Neural progenitor cell (in vitro differentiated cells): ENCODE data around the gene PLCB1.

Experiments used
- CTCF ChIP-seq: fragments of 200-600 bp; sonication (generic); IDR thresholded peaks from 2 replicates; pipeline ENCODE4 v1.5.1; 2017; ENCODE audit warnings: antibody characterized with exemption, mild to moderate bottlenecking
- EZH2 ChIP-seq: fragments of 200-600 bp; sonication (generic); IDR thresholded peaks from 2 replicates; pipeline ENCODE4 v1.6.1; 2017; ENCODE audit warnings: antibody characterized with exemption, mild to moderate bottlenecking, moderate library complexity
- EZH2phosphoT487 ChIP-seq: fragments of 200-600 bp; sonication (generic); IDR thresholded peaks from 2 replicates; pipeline ENCODE4 v1.6.1; 2017; ENCODE audit warnings: antibody characterized with exemption

GRCh38 chr20:8215361-8215781 lies 83.3 kb downstream of the PLCB1 start:
- no peak for TF ChIP-seq CTCF
- TF ChIP-seq EZH2phosphoT487 = no peak
- TF ChIP-seq EZH2 = no peak
